ENCODE measurements around the gene KCNIP3.

Gene KCNIP3

DNA sequence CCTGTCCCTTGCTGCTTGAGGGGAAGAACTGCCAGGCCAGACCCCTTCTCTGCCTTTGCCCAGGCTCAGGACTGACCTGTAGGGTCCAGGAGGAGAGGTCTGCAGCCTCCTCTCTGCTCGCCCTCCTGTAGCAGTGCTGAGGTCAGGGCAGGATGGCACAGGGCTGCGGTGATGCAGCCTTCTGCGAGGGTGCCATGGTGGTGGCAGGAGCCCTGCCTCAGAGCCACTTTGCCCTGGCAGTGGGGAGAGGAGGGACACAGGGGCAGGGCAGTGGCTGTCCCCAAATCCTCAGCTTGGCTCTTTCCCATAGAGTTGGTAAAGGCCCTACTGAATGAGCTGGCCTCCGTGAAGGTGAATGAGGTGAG lies 22.0 kb upstream of the KCNIP3 start:
- no peak for DNase-seq (ENCODE audit: low spot score)

DNA sequence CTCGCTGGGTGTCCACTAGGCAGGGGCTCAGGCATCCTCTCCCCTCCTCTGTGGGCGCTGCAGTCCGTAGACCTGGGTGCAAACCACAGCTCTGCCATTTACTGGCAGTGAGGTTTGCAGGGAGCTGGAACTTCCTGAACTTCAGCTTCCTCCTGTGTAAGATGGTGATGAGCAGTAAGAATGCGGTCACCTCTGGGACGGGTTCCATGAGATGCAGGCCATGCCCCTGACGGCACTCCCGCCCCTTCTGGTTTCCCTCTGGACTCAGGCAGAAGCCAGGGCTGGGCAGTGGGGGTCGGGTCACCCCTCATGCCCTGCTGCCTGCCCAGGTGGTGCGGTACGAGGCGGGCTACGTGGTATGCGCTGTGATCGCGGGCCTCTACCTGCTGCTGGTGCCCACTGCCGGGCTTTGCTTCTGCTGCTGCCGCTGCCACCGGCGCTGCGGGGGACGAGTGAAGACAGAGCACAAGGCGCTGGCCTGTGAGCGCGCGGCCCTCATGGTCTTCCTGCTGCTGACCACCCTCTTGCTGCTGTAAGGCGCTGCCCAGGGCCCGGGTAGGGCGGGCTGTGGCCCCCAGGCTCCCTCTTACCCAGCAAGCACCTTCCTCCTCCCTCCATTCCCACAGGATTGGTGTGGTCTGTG lies 21.4 kb upstream of the KCNIP3 start:
- no peak for DNase-seq (ENCODE audit: low spot score)

DNA sequence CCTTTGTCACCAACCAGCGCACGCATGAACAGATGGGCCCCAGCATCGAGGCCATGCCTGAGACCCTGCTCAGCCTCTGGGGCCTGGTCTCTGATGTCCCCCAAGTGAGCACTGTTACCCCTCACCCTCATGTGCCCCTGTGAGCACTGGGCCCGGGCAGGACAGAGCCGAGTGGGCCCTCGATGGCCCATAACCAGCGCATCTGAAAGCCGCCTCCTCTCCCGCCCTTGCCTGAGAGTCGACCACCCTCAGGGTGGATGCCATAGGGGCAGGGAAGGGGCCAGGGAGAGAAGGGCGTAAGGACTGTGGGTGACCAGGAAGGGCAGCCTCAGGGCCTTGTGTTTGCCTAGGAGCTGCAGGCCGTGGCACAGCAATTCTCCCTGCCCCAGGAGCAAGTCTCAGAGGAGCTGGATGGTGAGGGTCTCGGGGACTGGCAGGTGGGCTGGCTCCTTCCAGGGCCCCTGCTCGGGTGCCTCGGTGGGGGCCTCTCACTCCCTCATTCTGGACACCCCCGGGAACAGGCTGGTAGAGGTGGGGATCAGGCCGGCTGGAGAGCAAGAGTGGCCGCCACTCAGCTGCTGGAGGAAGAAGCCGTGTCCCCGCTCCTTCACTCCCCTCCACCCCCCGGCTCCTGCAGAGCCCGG lies 20.8 kb upstream of the KCNIP3 start:
- no peak for DNase-seq (ENCODE audit: low spot score)

- DNase-seq (ENCODE audit: low spot score): no peak
Measured at GRCh38 chr2:95276888-95277245, 20.3 kb upstream of the KCNIP3 start.

DNA sequence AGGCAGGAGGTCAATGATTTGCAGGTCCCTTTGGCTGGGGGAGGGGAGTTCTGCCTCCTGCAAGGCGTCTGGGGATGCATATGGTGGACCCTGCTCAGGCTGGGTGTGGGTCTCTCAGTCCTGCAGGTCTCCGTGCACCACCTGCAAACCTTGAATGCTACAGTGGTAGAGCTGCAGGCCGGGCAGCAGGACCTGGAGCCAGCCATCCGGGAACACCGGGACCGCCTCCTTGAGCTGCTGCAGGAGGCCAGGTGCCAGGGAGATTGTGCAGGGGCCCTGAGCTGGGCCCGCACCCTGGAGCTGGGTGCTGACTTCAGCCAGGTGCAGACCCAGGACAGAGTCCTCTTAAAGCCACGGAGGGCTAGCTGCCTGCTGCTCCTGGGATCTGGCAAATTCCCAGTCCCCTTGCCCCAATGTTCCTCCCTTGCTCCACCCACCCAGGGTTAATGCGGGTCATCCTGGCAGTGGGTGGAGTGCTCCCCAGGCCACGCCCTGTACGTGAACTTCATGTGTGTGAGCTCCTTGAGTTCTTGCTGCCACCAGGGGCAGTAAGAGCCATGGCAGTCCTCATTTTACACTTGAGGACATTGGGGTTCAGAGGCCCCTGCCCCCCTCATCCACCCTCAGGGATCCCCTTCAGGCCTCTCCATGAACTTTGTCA lies 19.8 kb upstream of the KCNIP3 start:
- no peak for DNase-seq (ENCODE audit: low spot score)

GRCh38 chr2:95278051-95278471 lies 19.1 kb upstream of the KCNIP3 start:
- no peak for DNase-seq (ENCODE audit: low spot score)

- DNase-seq (ENCODE audit: low spot score): no peak
Measured at GRCh38 chr2:95278637-95279225, 18.4 kb upstream of the KCNIP3 start.

DNA sequence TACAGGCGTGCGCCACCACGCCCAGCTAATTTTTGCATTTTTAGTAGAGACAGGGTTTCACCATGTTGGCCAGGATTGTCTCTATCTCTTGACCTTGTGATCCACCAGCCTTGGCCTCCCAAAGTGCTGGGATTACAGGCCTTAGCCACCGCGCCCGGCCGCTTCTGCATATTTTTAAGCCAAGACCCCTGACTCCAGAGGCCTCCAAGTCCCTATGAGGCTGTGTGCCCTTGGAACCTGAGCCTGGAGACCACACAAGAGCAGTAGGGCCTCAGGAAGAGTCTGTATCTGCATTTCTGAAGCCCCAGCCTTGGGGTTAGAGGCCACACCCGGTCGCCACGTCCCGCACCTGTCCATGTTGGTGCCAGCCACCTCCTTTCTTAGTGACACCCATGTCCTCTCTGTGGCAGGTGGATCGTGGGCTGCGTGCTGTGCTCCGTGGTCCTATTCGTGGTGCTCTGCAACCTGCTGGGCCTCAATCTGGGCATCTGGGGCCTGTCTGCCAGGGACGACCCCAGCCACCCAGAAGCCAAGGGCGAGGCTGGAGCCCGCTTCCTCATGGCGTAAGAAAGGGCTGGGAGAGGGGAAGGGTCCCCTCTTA lies 17.6 kb upstream of the KCNIP3 start:
- DNase-seq (ENCODE audit: low spot score): no peak

GRCh38 chr2:95281071-95281470 lies 16.1 kb upstream of the KCNIP3 start:
- no peak for DNase-seq (ENCODE audit: low spot score)

DNA sequence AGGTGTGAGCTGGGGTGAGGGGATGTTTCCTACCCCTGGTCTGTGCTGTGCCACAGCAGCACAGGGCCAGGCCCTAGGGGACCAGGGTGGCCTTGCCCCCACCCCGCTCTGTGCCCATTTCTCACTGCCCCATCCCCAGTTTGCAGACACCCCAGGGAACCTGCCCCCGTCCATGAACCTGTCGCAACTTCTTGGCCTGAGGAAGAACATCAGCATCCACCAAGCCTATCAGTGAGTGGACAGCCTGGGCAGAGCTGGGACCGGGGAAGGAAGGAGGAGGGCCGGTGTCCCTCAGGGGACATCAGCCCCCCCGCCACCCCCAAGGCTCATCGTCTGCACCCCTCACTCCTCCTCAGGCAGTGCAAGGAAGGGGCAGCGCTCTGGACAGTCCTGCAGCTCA lies 15.4 kb upstream of the KCNIP3 start:
- no peak for DNase-seq (ENCODE audit: low spot score)

DNA sequence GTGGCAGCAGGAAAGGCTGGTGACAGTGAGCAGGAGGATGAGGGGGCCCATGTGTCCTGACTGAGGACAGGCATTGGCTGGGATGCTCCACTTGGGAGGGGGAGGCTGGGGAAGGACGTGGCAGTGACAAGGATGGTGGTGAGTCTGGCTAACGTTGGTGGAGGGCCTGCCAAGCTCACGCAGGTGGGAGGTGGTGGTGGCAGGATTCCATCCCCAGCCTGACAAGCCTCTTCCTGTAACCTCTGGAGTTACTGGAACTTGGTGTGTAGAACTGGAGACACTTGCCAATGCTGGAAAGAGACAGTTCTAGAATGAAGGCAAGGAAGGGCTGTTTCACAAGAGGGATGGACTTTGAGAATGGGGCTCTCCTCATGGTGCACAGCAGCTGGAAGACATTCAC lies 14.7 kb upstream of the KCNIP3 start:
- no peak for DNase-seq (ENCODE audit: low spot score)

- no peak for DNase-seq (ENCODE audit: low spot score)
Measured at GRCh38 chr2:95283562-95283961, 13.6 kb upstream of the KCNIP3 start.

DNA sequence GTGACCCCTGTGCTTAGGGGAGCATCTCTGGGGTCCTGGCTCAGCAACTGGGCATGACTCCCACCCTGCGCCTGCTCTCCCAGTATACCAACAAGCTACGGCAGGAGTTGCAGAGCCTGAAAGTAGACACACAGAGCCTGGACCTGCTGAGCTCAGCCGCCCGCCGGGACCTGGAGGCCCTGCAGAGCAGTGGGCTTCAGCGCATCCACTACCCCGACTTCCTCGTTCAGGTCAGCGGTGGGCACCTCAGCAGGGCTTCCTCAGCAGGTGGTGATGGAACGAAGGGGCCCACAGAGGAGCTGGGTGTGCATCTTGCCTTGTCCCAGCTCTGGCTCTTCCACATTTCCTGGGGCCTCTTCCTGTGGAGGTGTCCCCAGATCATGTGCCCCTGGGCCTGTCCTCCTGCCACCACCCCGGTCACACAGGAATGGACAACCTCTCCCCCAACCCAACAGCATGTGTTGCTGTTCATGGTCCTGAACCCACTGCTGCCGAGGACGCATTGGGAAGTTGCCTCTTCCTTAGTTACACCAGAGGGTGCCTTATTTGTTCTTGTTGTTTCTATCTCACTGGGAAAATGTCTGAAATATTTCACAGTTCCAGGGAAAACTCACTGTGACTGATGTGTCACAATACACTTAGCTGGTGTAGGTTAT lies 12.1 kb upstream of the KCNIP3 start:
- no peak for DNase-seq (ENCODE audit: low spot score)

- DNase-seq (ENCODE audit: low spot score): no peak
Measured at GRCh38 chr2:95285542-95285932, 11.6 kb upstream of the KCNIP3 start.

DNA sequence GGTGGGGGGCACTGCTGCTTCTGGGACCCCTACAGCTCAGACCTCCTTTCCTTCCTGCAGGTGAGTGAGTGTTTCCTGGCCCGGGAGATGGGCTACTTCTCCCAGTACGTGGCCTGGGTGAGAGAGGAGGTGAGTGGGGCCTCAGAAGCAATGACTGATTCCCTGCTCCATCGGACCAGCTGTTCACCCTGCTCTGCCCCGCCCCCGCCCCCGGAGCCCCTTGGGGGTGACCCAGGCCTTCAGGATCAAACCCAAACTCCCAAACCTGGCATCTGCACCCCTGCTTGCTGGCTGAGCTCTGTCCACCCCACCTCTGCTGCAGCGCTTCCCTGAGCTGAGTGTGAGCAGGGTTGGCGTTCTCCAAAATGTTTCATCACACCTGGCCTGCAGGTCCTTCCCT lies 9.8 kb upstream of the KCNIP3 start:
- no peak for DNase-seq (ENCODE audit: low spot score)

DNA sequence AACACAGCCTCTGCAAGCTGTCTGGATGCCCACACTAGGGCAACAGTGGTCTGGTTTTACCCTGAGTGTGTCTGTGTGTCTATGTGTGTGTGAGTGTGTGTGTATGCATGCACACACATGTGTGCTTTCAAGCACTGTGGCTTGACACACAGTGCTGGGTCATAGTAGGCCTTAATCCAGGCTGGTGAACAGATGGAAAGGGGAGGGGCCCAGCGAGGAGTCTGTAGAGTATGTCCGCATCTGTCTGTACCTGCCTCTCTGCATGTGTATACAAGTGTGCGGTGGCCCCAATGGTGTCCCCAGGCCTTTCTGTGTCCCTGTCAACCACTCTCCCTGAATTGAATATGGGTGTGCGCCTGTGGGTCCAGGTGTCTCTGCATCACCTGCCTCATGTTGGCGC lies 9.3 kb upstream of the KCNIP3 start:
- no peak for DNase-seq (ENCODE audit: low spot score)

DNA sequence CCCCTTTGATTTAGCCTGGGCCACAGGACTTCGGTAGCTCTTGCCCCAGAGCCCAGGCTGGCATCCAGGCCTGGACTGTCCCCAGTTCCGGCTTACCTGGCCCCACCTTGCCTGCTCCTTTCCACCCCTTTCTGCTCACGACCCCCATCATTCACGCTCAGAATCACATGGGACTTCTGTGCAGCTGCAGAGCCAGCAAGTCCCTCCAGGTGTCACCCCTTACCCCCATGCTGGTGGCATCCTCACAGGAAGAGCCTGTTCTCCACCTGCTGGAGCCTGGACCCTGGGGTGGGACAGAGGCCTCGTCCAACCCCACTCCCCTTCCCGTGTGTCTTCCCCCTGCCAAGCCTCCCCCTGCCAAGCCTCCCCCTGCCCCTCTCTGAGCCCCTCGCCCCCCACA lies 7.9 kb upstream of the KCNIP3 start:
- DNase-seq (ENCODE audit: low spot score): no peak

DNA sequence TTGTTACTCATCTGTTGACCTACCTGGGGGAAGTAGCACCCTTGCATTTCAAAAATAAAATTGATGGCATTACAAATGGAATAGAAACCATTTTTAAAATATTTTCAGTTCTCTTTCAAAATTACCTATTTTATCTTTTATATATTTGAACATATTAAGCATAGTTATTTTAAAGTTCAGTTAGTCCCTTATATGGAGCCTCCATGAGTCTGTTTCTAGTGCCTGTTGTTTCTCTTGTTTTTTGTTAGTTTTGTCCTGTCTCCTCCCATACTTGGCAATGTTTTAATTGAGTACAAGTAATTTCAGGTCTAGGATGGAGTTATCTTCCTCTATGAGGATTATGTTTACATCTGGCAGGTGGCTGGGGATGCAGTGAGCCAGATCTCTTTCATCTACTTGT lies 5.9 kb upstream of the KCNIP3 start:
- DNase-seq (ENCODE audit: low spot score): no peak

DNA sequence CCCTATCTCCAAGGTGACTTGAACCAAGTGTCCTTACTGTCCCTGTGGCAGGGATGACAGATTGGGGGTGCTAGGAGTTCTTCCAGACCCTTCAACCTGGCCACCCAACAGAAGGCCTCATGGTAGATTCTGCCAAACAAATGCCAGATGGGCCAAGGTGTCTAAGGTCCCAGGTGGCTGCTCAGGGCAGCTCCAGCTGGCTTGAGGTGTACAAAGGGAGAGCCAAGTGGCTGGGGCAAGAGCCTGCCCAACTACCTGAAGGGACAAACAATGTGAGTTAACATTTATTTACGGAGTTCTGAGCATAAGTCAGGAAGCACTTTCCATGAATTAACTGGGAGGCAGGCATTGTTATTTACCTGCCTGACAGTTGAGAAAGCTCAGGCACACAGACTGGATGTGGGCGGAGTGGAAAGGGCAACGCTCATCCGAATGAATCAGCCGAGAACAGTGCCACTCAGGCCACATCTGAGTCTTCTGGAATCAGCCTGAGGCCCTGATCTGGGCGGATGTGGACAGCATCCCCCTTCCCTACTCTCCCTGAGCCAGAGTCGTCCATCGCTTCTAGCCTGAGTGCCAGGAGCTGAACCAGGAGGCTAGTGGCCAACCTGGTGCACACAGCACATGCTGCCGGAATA lies 4.4 kb upstream of the KCNIP3 start:
- DNase-seq (ENCODE audit: low spot score): no peak

- DNase-seq (ENCODE audit: low spot score): no peak
Measured at GRCh38 chr2:95294579-95295250, 2.4 kb upstream of the KCNIP3 start.

DNA sequence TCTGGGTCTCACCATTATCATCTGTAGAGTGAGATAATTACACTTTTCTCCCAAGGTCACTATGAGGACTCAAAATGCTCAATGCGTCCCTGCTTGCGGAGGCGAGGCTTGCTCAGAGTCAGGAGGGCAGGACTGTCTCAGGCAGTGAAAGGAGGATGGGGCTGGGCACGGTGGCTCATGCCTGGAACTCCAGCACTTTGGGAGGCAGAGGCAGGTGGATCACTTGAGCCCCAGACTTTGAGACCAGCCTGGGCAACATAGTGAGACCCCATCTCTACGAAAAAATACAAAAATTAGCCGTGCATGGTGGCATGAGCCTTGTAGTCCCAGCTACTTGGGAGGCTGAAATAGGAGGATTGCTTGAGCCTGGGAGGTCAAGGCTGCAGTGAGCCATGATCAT lies 1.8 kb upstream of the KCNIP3 start:
- DNase-seq (ENCODE audit: low spot score): no peak
